RWPE2 (cell line): ENCODE results near the gene RAB44.
A peak's percentile ranks its signal among the peaks of the same experiment; 100 is the strongest.

Experiments
- ATAC-seq: fragments of 200-7000 bp; cut with Tn5 transposase; 3 replicates; pipeline ENCODE4 v1.9.1; 2021; ENCODE audit warnings: low read depth
- DNase-seq: peaks from one replicate; pipeline ENCODE4 v3.0.0-alpha.2; 2020; ENCODE audit warnings: low spot score
- H3K27ac ChIP-seq: fragments of 450-650 bp; 2 replicates; pipeline ENCODE4 v1.5.1; 2017; ENCODE audit warnings: mild to moderate bottlenecking; ENCODE audit not compliant: poor library complexity, severe bottlenecking
- H3K27me3 ChIP-seq: fragments of 250-450 bp; sonication (Bioruptor Pico); 2 replicates; pipeline ENCODE4 v1.5.1; 2021; ENCODE audit warnings: mild to moderate bottlenecking, moderate library complexity; ENCODE audit not compliant: insufficient read depth, poor library complexity, severe bottlenecking
- H3K36me3 ChIP-seq: fragments of 250-450 bp; sonication (Bioruptor Pico); 2 replicates; pipeline ENCODE4 v1.5.1; 2020; ENCODE audit warnings: low read depth, mild to moderate bottlenecking, moderate library complexity
- H3K4me1 ChIP-seq: fragments of 250-450 bp; sonication (Bioruptor Pico); 2 replicates; pipeline ENCODE4 v1.5.1; 2021; ENCODE audit warnings: mild to moderate bottlenecking, moderate library complexity; ENCODE audit not compliant: insufficient read depth, poor library complexity, severe bottlenecking
- H3K4me3 ChIP-seq: fragments of 250-450 bp; sonication (Bioruptor Pico); 2 replicates; pipeline ENCODE4 v1.5.1; 2021; ENCODE audit warnings: mild to moderate bottlenecking, moderate library complexity; ENCODE audit not compliant: severe bottlenecking
- H3K9me3 ChIP-seq: fragments of 250-450 bp; sonication (Bioruptor Pico); 2 replicates; pipeline ENCODE4 v1.5.1; 2021; ENCODE audit warnings: mild to moderate bottlenecking, moderate library complexity; ENCODE audit not compliant: severe bottlenecking
- TF ChIP-seq, protein P1 (sequence below): fragments of 450-650 bp; IDR thresholded peaks from one replicate; pipeline ENCODE4 v1.5.1; 2017; ENCODE audit warnings: mild to moderate bottlenecking, moderate library complexity; ENCODE audit not compliant: poor library complexity, severe bottlenecking

The RAB44 gene

DNA sequence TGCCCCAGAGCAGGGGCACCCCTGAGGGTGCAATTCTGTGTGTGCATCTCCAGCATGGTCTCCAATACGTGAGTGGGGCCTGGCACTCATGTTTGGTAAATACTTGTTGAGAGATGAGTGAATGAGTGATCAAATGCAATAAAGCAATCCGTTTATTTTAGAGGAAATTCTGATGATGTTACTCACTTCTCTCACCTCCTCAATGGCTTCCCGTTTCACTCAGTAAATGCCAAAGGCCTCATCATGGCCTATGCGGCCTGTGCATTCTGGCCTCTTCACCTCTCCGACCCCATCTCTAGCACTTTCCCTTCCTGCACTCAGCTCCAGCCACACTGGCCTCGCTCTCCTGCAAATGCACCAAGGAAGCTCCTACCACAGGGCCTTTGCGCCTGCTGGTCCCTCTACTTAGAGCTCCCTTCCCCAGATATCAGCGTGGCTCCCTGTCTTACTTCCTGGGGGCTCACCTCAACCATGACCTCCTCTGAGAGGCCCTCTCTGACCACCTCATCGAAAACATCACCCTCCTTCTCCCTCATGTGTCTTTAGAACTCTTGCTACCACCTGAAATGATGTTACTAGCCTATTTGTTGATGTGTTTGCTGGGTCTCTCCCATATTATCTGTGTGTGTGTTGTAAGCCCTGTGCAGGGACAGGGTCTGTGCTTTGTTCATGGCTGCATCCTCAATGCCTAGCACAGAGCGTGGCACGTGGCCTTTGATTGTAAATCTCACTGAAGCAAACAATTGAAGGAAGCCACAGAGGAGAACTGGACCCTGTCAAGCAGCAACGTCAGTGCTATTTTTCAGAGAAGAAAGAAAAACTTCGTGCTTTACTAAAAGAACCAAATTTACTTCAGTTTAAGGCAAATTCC is 42.6 kb downstream of the RAB44 start:
- TF ChIP-seq, protein P1, sequence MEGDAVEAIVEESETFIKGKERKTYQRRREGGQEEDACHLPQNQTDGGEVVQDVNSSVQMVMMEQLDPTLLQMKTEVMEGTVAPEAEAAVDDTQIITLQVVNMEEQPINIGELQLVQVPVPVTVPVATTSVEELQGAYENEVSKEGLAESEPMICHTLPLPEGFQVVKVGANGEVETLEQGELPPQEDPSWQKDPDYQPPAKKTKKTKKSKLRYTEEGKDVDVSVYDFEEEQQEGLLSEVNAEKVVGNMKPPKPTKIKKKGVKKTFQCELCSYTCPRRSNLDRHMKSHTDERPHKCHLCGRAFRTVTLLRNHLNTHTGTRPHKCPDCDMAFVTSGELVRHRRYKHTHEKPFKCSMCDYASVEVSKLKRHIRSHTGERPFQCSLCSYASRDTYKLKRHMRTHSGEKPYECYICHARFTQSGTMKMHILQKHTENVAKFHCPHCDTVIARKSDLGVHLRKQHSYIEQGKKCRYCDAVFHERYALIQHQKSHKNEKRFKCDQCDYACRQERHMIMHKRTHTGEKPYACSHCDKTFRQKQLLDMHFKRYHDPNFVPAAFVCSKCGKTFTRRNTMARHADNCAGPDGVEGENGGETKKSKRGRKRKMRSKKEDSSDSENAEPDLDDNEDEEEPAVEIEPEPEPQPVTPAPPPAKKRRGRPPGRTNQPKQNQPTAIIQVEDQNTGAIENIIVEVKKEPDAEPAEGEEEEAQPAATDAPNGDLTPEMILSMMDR = no peak
- H3K27ac ChIP-seq = no peak overlapping the region
- no peak overlapping the region for H3K4me3 ChIP-seq
- no peaks in the 10 kb centered on the region for H3K9me3 ChIP-seq
- ATAC-seq (peak; percentile 7; the same call in 1 of the 3 replicates), DNase-seq (no peak)
- peaks cover 17% of the 10 kb centered on the region for H3K4me1 ChIP-seq
- no peaks in the 10 kb centered on the region for H3K27me3 ChIP-seq
- no peaks in the 10 kb centered on the region for H3K36me3 ChIP-seq

- TF ChIP-seq, protein P1 = no peak
- H3K27ac ChIP-seq = no peak overlapping the region
- ATAC-seq = no peak
Observed at GRCh38 chr6:36740818-36741179, 43.2 kb downstream of the RAB44 start.

DNA sequence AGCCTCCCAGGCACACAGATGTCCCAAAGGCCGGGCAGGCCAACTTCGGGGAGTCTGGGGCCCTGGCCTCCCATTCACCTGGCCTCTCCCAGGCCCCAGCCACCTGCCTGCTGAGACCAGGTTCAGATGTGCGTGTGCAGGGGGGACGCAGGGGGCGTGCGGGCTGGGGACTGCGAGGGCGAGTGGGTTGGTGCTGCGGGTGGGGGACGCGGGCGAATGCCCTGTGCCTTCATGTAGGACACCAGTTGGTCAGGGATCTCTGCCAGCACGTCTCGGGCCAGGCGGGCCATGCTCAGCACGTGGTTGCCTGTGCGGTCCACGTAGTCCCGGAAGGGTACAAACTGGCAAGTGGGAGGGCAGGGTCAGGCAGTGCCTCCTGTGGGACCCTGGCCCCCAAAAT is 44.5 kb downstream of the RAB44 start:
- H3K27me3 ChIP-seq = no peaks in the 10 kb centered on the region
- ATAC-seq (no peak), DNase-seq (no peak)
- TF ChIP-seq, protein P1 = no peak
- H3K4me1 ChIP-seq = peaks cover 7% of the 10 kb centered on the region
- no peaks in the 10 kb centered on the region for H3K36me3 ChIP-seq
- H3K27ac ChIP-seq = no peak overlapping the region
- H3K4me3 ChIP-seq = no peak overlapping the region
- H3K9me3 ChIP-seq = no peaks in the 10 kb centered on the region

More at GRCh38 chr6:36740818-36741179, 43.2 kb downstream of the RAB44 start:
- Histone ChIP-seq H3K9me3 (no peaks in the 10 kb centered on the region), H3K4me3 (no peak overlapping the region), H3K4me1 (peaks cover 11% of the 10 kb centered on the region), H3K36me3 (no peaks in the 10 kb centered on the region), H3K27me3 (no peaks in the 10 kb centered on the region)
- DNase-seq = no peak

DNA sequence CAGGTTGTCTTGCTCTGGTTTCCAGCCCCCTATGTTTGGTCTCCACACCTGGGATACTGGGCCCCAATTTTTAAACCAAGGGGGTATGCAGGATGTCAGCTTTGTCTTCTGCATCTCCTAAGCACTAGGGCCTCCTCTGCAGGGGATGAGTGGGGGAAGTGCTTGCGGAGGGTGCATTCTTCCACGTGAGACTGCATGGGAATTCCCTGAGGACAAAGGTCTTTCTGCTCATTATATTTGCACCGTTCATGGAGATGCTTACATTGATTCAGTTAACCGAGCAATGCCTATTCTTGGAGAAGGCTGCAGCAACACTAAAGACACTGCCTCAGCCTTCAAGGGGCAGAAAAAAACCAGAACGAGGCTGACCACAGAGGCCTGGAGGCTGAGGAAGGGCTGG is 45.4 kb downstream of the RAB44 start:
- no peaks in the 10 kb centered on the region for H3K36me3 ChIP-seq
- DNase-seq (no peak), ATAC-seq (no peak)
- peaks cover 7% of the 10 kb centered on the region for H3K4me1 ChIP-seq
- no peak overlapping the region for H3K4me3 ChIP-seq
- TF ChIP-seq, protein P1 = no peak
- no peaks in the 10 kb centered on the region for H3K27me3 ChIP-seq
- H3K27ac ChIP-seq = no peak overlapping the region
- H3K9me3 ChIP-seq = no peaks in the 10 kb centered on the region

GRCh38 chr6:36743538-36744303 is 46.1 kb downstream of the RAB44 start:
- Histone ChIP-seq H3K4me1 (peaks cover 7% of the 10 kb centered on the region), H3K9me3 (peaks cover 2% of the 10 kb centered on the region), H3K27me3 (no peaks in the 10 kb centered on the region), H3K4me3 (no peak overlapping the region), H3K27ac (no peak overlapping the region), H3K36me3 (no peaks in the 10 kb centered on the region)
- no peak for DNase-seq
- peak; percentile 43; the same call in 1 of the 3 replicates for ATAC-seq
- TF ChIP-seq, protein P1 = no peak
